Sigmoid colon (tissue), 4 donors: ENCODE measurements around the gene ASXL1.

ENCODE experiments used
- CTCF ChIP-seq, 4 experiments: fragments of 450-650 bp in 3 of 4; fragments of 200-600 bp in 1 of 4; IDR thresholded peaks; one replicate each; pipeline ENCODE4 v1.5.1; 2016 to 2019; ENCODE audit warnings: antibody characterized with exemption in 4 of 4, mild to moderate bottlenecking in 3 of 4, moderate library complexity in 2 of 4
- EP300 ChIP-seq, 4 donors: sonication (generic); formaldehyde crosslinking; IDR thresholded peaks; one replicate each; pipeline ENCODE4 v1.6.1; 2017; ENCODE audit warnings: antibody characterized with exemption in 4 of 4
- POLR2A ChIP-seq, 2 donors: fragments of 450-650 bp; IDR thresholded peaks; one replicate each; pipeline ENCODE4 v1.6.1; 2016; ENCODE audit warnings: antibody characterized with exemption in 2 of 2, mild to moderate bottlenecking in 2 of 2, moderate library complexity in 2 of 2
- POLR2AphosphoS5 ChIP-seq, 4 donors: sonication (generic); formaldehyde crosslinking; IDR thresholded peaks; one replicate each; pipeline ENCODE4 v1.6.1; 2017; ENCODE audit warnings: antibody characterized with exemption in 4 of 4

DNA sequence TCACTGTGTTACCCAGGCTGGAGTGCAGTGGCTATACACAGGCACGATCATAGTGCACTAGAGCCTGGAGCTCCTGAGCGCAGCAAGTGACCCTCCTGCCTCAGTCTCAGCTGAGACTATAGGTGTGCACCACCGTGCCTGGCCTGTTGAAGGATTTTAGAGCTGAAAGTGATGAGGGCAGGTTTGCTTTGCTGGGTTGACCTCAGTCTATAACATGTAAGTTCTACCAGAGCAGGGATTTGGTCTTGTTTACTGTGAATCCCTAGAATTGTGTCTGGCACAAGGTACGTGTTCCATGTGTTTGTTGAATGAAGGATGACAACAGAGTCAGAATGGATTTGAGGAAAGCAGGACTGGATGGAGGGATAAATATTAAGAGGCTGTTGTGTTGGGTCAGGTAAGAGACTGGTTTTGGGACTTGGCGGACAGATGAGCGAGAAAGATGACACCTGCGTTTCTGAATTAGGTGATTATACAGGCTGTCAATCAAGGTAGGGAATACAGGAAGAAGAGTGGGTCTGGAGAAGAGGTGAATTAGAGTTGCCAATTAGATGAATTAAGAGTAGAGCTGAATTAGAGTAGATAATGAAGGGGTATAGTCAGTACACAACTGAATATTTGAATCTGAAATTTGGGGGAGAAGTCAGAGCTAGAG, 6.5 kb downstream of the ASXL1 start:
- TF ChIP-seq POLR2A (IDR thresholded peaks at IDR 0.05): no peak
- TF ChIP-seq CTCF (IDR thresholded peaks at IDR 0.05): no peak
- no peak for TF ChIP-seq POLR2AphosphoS5 (IDR thresholded peaks at IDR 0.05)
- no peak for TF ChIP-seq EP300 (IDR thresholded peaks at IDR 0.05)
